HG02678 (cell line): ENCODE results near the gene TMEM37.

Source experiments
- ATAC-seq: cut with Tn5 transposase; IDR thresholded peaks from one replicate; pipeline ENCODE4 v1.9.1; 2021; ENCODE audit warnings: mild to moderate bottlenecking, moderate library complexity; ENCODE audit not compliant: unreplicated experiment

The TMEM37 gene

DNA sequence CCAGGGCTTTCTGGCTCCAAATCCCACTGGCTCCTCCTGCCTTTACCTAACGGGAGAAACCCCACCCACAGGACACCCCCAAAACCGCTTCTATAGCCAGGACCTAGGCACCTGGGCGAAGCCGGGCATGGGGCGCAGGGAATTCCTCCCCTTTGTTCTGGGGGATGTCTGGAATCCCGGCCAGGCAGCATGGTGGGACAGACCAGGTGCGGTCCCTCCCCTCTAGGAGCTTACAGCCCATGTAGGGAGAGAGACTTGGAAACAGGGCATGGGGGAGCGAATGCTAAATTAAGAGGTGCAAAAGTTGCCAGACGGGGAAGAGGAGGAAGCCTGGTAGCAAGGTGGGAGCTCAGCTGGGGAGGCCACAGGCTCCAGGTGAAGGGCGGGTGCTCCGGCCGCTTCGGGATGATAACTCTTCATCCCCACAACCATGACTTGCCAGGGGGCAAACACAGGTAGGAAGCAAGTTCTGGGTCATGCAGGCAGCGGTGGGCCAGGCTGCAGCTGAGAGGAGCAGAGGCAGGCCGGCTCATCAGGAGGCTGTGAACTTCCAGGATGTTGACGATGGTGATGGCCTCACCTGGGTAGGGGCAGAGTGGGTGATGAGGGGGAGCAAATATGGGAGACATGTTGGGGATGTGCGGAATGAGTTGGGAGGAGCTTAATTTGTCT, 1.3 kb downstream of the TMEM37 start:
- ATAC-seq, result no peak

DNA sequence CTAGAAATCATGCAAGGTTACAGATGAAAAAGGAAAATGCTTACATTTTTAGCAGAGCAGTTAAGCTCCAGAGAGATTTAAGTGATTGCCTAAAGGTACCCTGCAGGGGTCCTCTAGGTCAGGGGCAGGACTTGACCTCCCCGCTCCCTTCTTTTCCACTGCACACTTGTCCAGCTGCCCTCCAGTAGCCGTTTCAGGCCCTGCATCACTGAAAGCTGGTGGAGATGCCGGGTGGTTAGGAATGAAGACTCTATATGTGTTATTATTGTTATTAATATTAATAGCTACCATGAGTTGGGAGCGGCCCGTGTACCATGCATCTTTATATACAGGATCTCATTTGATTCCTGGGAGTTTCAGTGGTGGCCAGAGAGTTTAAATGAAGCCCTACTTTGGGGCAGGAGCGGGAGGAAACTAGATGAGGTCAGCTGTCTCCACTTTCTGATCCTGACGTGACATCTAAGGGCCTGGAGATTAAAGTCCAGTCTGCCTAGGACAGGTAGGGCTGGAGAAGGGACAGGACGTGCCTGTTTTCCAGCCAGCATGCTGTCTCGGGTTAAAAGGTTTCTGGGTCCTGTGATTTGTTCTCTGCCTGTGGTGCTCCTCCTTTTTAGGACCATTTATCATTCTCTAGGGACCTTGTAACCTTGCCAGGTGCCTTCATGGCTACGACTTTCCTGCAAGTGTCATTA, 2.1 kb downstream of the TMEM37 start:
- ATAC-seq, result no peak

DNA sequence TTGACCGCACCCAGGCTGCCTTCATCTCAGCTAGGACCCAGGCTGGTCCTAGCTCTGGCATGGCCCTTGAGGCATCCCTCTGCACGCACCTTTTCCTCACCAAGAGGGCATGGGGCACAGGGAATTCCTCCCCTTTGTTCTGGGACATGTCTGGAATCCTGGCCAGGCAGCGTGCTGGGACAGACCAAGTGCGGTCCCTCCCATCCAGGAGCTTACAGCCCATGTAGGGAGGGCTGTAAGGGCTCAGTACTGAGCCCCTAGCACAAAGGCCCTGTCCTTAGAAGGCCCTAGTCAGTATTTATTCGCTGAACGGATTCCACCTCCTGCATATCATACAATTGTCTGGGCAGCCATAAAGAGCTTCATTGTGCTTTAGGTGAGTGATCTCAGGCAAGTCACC, 3.0 kb downstream of the TMEM37 start:
- ATAC-seq, result no peak

DNA sequence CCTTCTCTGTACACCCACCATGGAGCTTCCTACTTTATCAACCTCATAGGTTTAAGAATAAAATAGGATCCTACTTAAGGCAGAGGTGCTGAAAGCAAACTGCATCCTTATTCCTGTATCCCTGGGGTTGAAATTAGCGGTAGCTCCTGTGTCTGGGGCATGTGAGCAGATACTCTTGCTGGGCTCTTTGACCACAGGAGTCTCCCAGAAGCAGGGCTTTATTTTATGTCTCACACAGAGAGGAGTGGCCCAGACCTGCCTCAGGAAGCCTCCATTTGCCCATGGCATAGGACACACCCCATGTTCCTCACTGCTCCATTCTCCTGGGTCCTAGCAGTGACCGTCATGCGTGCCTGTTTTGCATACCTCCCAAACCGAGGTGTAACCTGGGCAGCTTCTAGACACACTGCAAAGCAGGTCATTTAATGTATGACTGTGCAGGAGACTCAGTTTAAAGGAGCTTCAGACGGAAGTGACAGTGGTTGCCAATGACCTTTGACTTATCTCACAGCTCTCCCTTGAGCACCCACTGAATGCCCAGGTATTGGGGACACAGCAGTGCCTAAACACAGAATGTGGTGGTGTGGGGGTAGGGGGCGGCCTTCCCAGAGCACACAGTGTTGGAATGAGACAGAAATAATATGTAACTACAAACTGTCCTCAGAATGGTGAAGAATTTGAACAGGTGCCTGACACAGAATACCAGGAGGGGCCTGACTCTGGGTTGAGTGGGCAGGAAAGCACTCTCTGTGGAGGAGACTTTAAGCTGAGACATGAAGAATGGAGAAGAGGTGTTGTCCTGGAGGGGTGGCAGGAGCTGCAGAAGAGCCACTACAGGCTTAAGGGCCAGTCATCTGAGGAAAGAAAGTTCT, 3.7 kb downstream of the TMEM37 start:
- ATAC-seq, result no peak

DNA sequence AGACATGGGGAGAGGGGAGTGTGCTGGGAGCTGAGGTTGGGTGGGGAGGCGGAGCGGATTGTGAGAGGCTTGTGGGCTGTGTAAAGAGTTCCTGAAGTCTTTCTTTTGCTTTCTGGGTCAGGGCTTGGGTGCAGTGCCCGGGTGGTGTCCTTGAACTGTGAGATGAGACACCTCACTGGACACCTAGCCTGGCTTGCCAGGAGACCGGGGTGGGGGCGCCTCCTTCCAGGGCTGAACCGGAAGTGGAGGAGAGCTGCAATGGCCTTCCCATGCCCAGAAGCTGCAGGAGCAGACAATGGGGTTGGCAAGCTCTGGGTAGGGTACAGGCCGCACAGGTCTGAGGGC, 4.3 kb downstream of the TMEM37 start:
- no peak for ATAC-seq

DNA sequence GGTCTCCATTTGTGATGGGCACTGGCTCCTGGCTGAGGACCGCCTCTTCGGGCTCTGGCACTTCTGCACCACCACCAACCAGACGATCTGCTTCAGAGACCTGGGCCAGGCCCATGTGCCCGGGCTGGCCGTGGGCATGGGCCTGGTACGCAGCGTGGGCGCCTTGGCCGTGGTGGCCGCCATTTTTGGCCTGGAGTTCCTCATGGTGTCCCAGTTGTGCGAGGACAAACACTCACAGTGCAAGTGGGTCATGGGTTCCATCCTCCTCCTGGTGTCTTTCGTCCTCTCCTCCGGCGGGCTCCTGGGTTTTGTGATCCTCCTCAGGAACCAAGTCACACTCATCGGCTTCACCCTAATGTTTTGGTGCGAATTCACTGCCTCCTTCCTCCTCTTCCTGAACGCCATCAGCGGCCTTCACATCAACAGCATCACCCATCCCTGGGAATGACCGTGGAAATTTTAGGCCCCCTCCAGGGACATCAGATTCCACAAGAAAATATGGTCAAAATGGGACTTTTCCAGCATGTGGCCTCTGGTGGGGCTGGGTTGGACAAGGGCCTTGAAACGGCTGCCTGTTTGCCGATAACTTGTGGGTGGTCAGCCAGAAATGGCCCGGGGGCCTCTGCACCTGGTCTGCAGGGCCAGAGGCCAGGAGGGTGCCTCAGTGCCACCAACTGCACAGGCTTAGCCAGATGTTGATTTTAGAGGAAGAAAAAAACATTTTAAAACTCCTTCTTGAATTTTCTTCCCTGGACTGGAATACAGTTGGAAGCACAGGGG, 5.5 kb downstream of the TMEM37 start:
- no peak for ATAC-seq

DNA sequence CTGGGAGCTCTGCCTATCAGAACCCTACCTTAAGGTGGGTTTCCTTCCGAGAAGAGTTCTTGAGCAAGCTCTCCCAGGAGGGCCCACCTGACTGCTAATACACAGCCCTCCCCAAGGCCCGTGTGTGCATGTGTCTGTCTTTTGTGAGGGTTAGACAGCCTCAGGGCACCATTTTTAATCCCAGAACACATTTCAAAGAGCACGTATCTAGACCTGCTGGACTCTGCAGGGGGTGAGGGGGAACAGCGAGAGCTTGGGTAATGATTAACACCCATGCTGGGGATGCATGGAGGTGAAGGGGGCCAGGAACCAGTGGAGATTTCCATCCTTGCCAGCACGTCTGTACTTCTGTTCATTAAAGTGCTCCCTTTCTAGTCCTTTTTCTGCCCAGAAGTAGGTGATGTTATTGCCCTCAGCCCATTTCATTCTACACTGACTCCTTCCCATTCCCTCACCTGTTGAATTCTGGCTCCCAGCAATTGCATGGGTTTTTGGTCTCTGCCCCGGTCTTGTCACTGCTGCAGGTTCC, 6.5 kb downstream of the TMEM37 start:
- no peak for ATAC-seq

DNA sequence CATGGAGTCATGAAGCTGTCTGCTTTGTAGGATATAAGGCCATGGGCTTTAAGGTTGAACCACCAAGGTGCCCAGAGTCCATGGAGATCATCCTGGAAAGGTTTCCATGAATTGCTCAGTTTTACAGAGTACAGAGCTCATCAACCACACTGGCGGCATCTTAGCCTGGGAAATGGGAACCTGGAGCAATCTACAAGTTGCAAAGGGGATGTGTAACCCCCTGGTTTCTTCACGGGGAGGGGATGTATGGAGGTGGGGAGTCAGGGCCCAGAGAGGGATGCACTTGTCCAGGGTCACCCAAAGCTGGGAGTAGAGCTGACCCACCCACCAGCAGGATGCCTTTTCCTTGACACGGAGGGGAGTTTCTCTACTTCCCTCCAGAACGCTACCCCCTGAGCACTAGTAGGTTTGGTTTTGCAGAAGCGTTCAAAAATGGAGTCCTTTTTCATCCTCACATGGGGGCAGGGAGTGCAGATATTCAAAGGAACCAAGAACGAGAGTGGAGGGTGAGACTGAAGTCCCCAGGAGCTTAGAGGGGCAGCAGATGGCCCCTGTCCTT, 7.2 kb downstream of the TMEM37 start:
- ATAC-seq, result no peak

DNA sequence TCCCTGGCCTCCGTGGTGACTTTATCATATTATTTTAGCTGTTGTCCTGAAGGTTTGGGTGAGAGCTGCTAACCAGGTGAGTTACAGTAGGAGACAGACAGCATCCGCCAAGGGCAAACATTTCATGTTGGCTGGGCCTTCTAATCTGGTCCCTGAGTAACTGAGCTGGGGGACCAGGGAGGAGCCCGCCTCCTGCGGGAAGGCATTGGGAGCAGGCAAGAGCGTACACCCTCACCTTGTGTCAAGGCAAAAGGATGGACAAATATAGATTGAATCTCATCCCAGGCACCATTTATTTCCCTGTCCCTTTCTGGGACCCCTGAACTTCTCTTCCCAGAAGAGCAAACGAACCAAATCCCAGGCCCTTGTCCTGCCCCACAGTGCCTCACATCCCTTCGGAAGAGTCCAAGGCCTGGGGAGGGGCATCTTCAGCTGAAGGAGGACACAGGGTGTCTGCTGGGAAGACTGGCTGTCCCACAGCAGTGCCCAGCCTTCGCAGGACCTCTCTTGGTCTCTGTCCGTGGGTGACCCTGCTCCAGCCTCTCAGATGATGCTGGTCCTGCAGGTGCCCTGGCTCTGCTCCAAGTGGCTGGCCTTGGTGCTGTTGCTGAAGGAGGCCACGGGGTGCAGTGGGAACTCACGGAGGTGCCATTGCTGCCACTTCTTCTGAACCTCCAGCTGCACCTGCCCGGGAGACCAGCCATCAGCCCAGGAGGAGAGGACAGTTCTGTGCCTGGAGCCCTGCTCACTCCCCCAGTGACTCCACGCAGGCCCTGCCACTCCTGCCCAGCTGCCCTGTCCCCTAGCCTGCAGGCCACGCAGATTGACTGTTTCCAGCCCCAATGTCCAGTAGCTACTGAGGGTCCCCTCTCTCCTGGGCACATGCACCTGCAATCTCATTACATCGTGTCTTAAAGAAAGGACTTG, 8.2 kb downstream of the TMEM37 start:
- ATAC-seq, result no peak

DNA sequence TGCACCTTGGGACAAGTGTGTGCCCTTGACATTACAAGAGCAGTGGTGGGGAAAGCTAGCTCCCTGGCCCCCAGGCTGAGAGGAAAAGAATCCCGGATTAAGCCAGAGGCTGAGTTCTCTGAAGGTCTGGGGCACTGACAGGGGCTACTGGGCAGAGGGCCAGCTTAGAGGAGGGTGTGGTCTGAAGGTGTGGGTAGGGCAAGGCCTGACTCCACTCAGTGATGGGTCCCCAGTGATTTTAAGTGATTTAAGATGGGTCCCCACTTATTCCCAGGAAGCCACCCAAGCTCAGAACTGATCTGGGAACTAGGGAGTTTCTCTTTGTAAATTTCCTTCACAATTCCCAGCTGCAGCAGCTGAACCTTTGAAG, 8.8 kb downstream of the TMEM37 start:
- ATAC-seq, result no peak

DNA sequence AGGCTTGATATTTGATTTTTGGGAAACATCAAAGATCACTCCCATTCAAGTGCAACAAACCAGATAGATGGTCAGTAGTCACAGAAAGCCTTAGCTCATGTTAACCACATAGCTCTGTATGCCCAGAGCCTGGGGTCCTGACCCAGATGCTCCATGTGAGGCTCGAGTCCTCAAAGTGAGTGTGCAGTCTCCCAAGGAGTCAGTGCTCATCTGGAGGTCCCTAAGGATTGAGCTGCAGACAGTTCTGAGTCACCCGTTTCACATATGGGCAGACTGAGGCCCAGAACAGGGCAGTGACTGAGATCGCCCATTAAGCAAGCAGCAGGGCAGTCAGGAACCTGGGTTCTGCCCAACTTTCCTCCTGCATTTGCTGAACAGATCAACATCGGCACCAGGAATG, 9.2 kb downstream of the TMEM37 start:
- no peak for ATAC-seq

DNA sequence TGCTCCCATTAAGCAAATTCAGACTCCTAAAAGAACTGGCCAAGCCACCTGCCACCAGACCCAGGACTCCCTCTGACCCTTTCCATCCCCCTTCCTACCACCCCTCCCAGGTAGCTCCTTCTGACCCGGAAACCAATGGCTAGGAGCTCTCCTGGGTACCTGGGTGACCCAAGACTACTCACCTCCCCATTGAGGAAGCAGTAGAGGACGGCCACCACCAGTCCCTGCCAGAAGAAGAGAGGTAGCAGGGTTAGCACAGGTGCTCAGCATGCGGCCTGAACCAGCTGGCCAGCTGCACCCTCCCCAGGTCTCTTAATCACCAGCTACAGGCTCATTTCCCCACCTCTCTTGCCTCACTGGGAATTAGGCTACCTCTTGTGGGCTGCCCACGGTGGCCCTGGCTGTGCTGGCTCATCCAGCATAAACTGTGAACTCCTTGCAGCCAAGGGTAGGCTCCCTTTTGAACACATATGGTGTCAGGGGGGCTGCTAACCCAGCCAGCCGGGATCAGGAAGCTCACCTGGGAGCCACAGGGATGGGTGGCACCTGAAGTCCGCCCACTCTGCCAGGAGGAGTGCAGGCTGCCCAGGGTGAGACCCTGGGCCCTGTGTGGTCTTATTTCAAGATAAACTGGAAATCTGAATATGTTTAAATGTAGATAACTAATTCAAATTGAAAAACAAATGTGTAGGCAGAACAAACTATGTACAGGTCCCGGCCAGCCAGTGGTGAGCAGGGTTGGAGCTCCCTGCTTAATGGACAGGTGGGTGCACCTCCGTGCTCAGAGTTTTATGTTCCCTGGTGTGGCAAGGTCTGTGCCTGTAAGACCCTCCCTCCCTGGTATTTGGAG, 9.9 kb downstream of the TMEM37 start:
- ATAC-seq, result no peak

DNA sequence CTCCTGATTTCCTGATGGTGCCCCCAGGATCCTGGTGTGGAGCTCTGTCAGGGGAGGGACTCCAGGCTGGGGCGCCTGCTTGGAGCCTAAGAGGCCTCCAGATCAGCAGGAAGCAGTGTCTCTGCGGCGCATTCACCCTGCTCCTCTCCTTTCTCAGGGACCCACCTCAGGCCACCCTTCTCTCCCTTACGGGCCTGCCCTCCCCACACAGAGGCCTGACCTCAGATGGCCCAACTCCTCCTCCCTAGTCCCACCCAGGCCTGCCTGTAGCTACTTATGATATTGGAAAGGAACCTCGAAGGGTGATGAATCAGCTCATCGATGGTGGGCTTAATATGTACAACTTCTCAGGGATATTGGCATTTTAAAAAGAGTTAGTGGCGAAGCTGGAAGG, 10.6 kb downstream of the TMEM37 start:
- ATAC-seq, result no peak

DNA sequence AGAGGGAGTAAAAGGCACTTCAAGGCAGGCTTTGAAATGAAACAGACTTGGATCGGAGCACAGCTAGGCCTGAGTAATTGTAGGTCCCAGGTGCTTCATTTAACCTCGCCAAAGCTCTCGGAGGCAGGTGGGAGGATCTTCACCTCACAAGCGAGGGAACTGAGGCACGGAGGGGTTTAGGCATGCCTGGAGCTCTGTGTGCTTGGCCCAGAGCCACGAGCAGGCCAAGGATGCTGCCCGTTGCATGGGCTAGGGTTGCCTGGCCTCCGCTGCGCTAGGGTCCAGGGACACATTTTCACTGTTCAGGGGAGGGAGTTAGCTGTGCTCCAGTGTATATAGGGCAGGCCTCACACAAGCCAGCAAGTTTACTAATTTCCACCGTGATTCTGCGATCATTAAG, 11.2 kb downstream of the TMEM37 start:
- no peak for ATAC-seq

DNA sequence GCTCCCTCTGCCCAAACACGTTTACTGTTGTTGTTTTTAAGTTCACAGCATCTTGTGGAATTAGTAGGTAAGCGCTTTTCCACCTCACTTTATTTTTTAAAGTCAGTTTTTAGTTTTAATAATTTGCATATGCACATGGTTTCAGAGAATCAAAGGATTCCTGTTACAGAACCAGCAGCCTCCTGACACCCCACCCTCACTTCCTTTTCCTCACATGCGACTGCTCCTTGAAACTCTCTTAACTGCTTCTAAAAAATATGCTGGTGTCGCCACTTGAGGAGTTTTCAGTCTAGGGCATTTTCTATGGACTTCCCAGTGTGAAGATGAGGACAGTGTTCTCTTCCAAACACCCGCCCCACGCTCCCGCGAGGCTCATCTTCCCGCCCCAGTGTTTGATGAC, 14.4 kb downstream of the TMEM37 start:
- no peak for ATAC-seq

DNA sequence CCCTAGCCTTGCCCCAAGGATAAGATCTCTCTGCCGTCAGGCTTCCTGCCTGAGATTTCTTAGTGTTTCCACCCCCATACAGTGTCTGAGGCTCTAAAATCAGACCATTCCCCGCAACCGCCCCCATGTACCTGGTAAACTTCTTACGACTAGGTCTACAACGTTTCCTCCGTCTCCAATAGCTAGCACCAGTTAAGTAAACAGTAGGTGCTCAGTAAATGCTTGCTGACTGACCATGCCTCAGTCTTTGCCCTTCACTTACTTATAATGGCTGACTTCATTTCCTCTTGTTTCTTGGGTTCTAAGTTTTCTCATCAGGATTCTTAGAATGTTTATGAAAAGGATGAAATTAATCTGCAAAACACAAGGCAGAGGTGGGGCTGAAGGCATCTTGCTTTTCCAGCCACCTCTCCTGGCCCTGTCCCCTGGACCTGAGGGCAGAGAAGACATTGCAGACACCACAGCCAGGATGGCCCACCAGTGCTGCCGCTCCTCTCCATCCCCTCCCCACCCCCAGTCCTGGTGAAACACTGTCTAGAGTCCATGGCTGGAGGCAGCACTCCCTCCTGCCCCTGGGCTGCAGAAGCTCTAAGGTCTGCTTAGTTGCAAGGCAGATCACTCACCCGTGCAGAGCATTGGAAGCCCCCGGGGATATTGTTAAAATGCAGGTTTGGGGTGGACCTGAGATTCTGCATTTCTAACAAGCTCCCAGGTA, 16.9 kb downstream of the TMEM37 start:
- no peak for ATAC-seq

DNA sequence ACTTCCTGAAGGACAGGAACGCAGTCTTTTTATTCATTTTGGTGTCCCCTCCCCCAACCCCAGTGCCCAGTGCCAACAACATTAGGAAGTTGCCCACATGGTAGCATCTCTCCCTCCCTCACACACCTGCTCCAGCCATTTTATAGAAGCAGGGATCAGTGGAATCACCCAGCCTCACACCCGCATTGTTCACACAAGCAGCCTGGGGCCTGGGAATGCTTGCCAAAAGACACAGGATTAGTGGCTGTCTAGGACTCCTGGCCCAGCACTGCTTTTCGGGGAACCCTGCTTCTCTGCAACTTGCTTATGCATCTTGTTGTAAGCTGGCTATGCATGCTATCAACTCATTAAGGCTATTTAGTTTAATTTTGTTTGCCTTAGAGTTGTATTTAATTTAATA, 17.9 kb downstream of the TMEM37 start:
- ATAC-seq, result no peak
